HUES64 (cell line): ENCODE measurements around the gene PPP2R2B.
A peak's percentile ranks its signal among the peaks of the same experiment; 100 is the strongest.

Experiments used
- H3K27ac ChIP-seq: 2 replicates; pipeline ENCODE4 v1.7.0; 2013; ENCODE audit warnings: low read depth, low read length, inconsistent platforms
- H3K27me3 ChIP-seq: 2 replicates; pipeline ENCODE4 v1.6.1; 2013; ENCODE audit warnings: mild to moderate bottlenecking, low read length; ENCODE audit not compliant: insufficient read depth
- H3K36me3 ChIP-seq: 2 replicates; pipeline ENCODE4 v1.6.1; 2013; ENCODE audit warnings: mild to moderate bottlenecking, low read length; ENCODE audit not compliant: insufficient read depth
- H3K4me1 ChIP-seq: 2 replicates; pipeline ENCODE4 v1.6.1; 2013; ENCODE audit warnings: mild to moderate bottlenecking, low read length, moderate library complexity; ENCODE audit not compliant: insufficient read depth
- H3K4me3 ChIP-seq: 2 replicates; pipeline ENCODE4 v1.5.1; 2013; ENCODE audit warnings: mild to moderate bottlenecking, low read length, moderate library complexity
- H3K9ac ChIP-seq: 2 replicates; pipeline ENCODE4 v1.6.1; 2013; ENCODE audit warnings: mild to moderate bottlenecking, low read depth, low read length
- H3K9me3 ChIP-seq: 2 replicates; pipeline ENCODE4 v1.6.1; 2013; ENCODE audit warnings: low read depth, low read length; ENCODE audit not compliant: insufficient read depth
- WGBS: fragments of 150-250, 120-280 bp; methylation state at CpG from one replicate; pipeline ENCODE4 v1.1.7; 2013; ENCODE audit warnings: missing lambda C conversion rate; 5-methylcytosine and 5-hydroxymethylcytosine counted together

PPP2R2B gene

GRCh38 chr5:146821732-146822131 lies 56.8 kb downstream of the PPP2R2B start:
- no peak overlapping the region for H3K27ac ChIP-seq
- no peak overlapping the region for H3K9ac ChIP-seq
- 94% methylated on average over 3 of the region's 3 CpGs for WGBS
- H3K27me3 ChIP-seq, result no peaks in the 10 kb centered on the region
- H3K36me3 ChIP-seq, result no peaks in the 10 kb centered on the region
- H3K4me3 ChIP-seq, result no peak overlapping the region
- no peaks in the 10 kb centered on the region for H3K9me3 ChIP-seq
- H3K4me1 ChIP-seq, result peaks cover 16% of the 10 kb centered on the region

DNA sequence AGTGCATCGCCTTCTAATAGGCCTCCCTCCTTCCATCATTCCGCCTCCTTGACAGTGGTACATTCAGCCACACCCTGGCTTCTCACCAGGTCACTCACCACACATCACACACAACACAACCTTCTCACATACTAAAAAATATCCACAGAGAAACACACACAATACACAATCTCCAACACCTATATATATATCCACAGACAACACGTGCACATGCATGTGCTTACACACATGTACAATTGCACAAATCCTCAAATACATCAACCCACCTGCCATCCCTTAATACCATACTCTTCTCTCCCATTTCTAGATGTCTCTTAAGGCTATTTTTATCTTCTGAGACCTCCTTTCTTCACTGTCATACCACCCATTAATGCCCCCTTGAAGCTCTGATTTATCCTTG lies 57.6 kb downstream of the PPP2R2B start:
- H3K4me1 ChIP-seq, result peaks cover 23% of the 10 kb centered on the region
- no peak overlapping the region for H3K4me3 ChIP-seq
- no peak overlapping the region for H3K27ac ChIP-seq
- no peaks in the 10 kb centered on the region for H3K27me3 ChIP-seq
- H3K9ac ChIP-seq, result no peak overlapping the region
- WGBS, result 94% methylated on average over 3 of the region's 3 CpGs
- no peaks in the 10 kb centered on the region for H3K9me3 ChIP-seq
- no peaks in the 10 kb centered on the region for H3K36me3 ChIP-seq

- Histone ChIP-seq H3K36me3 (no peaks in the 10 kb centered on the region), H3K27me3 (no peaks in the 10 kb centered on the region), H3K4me1 (peaks cover 43% of the 10 kb centered on the region), H3K27ac (peak overlapping the region; percentile 39; the same call in 1 of the 2 replicates), H3K9me3 (no peaks in the 10 kb centered on the region), H3K9ac (no peak overlapping the region), H3K4me3 (no peak overlapping the region)
- WGBS, result 94% methylated on average over 2 of the region's 2 CpGs
Measured at GRCh38 chr5:146818822-146819221, 59.7 kb downstream of the PPP2R2B start.

DNA sequence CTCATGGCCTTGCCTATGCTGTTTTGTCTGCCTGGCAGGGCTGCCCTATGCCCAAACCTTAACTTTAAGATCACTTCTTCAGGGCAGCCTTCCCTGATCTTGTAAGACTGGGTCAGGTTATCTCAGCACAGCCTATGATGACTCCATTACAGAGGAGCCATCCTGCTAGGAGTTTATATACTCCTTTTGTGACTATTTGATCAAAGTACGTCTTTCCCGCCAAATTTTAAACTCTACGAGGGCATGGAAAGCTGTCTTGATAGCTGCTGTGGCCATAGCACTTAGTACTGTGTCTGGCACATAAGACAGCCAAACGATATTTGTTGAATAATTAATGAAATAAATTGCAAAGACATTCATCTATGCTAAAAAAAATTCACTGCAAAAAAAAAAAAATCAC lies 60.6 kb downstream of the PPP2R2B start:
- no peak overlapping the region for H3K9ac ChIP-seq
- H3K27me3 ChIP-seq, result no peaks in the 10 kb centered on the region
- 95% methylated on average over 3 of the region's 4 CpGs for WGBS
- H3K4me1 ChIP-seq, result peaks cover 46% of the 10 kb centered on the region
- no peaks in the 10 kb centered on the region for H3K36me3 ChIP-seq
- no peak overlapping the region for H3K4me3 ChIP-seq
- H3K27ac ChIP-seq, result no peak overlapping the region
- H3K9me3 ChIP-seq, result no peaks in the 10 kb centered on the region

DNA sequence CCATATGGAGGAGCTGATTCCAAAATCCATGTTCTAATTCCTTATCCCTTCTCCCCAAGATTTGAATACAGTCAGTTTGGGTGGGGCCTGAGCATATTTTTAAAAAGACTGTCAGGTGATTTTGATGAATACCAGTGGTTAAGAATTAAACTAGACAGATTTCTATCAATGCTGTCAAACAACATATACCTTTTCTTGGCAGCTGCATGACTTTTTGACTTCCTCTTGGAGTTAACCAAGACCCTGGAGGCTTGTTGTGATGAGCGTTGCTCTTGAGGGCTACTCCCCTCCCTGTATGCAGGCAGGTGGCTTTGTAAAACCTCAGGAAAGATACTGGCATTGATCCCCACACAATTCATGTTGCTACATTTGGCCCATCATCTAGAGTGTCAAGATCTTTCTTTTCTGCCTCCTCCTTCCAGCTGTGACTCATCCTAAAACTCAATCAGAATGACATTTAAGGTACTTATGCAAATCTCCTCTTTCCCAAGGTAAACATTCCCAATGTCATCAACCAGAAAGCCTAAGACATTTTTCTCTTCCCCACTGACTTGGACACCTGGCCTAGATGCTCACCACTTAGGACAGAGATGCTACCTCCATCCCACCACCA lies 61.7 kb downstream of the PPP2R2B start:
- H3K9me3 ChIP-seq, result no peaks in the 10 kb centered on the region
- no peaks in the 10 kb centered on the region for H3K27me3 ChIP-seq
- peak overlapping the region; percentile 72 for H3K27ac ChIP-seq
- no peaks in the 10 kb centered on the region for H3K36me3 ChIP-seq
- H3K9ac ChIP-seq, result no peak overlapping the region
- peaks cover 46% of the 10 kb centered on the region for H3K4me1 ChIP-seq
- H3K4me3 ChIP-seq, result no peak overlapping the region
- WGBS, result 32% methylated on average over 1 of the region's 1 CpG

- Histone ChIP-seq H3K9ac (no peak overlapping the region), H3K27ac (no peak overlapping the region), H3K9me3 (no peaks in the 10 kb centered on the region), H3K36me3 (no peaks in the 10 kb centered on the region), H3K4me1 (peaks cover 46% of the 10 kb centered on the region), H3K4me3 (no peak overlapping the region), H3K27me3 (no peaks in the 10 kb centered on the region)
- 51% methylated on average over 3 of the region's 3 CpGs for WGBS
Measured at GRCh38 chr5:146815411-146815810, 63.1 kb downstream of the PPP2R2B start.

GRCh38 chr5:146813346-146814157 lies 65.0 kb downstream of the PPP2R2B start:
- WGBS, result 85% methylated on average over 10 of the region's 10 CpGs

GRCh38 chr5:146805081-146805480 lies 73.5 kb downstream of the PPP2R2B start:
- H3K36me3 ChIP-seq, result no peaks in the 10 kb centered on the region
- H3K27ac ChIP-seq, result no peak overlapping the region
- peaks cover 56% of the 10 kb centered on the region for H3K4me1 ChIP-seq
- H3K27me3 ChIP-seq, result no peaks in the 10 kb centered on the region
- H3K4me3 ChIP-seq, result no peak overlapping the region
- no peak overlapping the region for H3K9ac ChIP-seq
- no peaks in the 10 kb centered on the region for H3K9me3 ChIP-seq
- WGBS, result 41% methylated on average over 1 of the region's 1 CpG

More at GRCh38 chr5:146813346-146814157, 65.0 kb downstream of the PPP2R2B start:
- no peak overlapping the region for H3K9ac ChIP-seq
- H3K36me3 ChIP-seq, result no peaks in the 10 kb centered on the region
- H3K27me3 ChIP-seq, result no peaks in the 10 kb centered on the region
- H3K4me1 ChIP-seq, result peaks cover 50% of the 10 kb centered on the region
- H3K27ac ChIP-seq, result no peak overlapping the region
- no peak overlapping the region for H3K4me3 ChIP-seq
- H3K9me3 ChIP-seq, result no peaks in the 10 kb centered on the region

DNA sequence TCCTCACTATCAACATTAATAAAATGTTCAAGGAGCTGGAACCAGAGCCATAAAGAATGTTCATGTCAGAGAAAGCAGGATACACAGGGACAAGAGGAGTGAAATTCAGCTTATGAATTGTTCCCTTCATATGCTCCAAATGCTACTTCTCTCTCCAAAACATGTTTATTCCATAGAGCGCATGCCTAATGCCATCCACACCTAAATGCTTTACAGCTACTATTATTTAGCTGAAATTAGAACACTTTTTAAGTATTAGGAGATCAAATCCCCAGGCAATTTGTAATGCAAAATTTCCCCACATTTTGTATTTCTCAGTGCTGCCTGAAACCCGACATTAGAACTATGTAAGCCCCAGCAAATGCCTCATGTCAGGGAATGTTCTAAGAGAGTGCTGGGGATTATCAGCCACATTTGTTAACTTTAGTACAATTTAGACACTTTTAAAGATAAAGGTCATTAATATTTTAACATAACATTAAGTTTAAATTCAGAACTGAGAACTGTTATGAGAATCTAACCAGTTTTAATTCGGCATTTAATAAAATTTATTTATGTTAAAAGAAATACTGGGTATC lies 75.5 kb downstream of the PPP2R2B start:
- H3K36me3 ChIP-seq, result no peaks in the 10 kb centered on the region
- H3K27me3 ChIP-seq, result no peaks in the 10 kb centered on the region
- no peak overlapping the region for H3K9ac ChIP-seq
- 83% methylated on average over 2 of the region's 3 CpGs for WGBS
- H3K4me1 ChIP-seq, result peaks cover 64% of the 10 kb centered on the region
- H3K4me3 ChIP-seq, result no peak overlapping the region
- no peaks in the 10 kb centered on the region for H3K9me3 ChIP-seq
- no peak overlapping the region for H3K27ac ChIP-seq

DNA sequence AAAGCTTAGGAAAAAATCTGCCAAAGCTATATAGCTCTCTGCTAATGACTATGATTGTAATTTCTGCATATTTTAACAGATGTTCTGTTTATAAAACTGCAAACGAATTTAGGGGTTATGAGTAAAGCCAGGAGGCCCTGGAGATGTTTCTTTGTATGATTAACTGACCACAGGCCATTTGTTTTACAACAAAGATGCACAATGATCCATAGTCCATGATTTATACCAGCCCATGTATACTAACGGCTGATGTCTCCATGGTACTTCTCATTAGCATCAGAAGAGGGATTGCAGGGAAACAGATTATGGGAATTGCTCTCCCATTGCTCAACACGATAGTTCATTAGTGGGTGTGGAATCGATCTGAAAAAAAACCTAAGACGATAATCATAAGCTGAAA lies 78.9 kb downstream of the PPP2R2B start:
- Histone ChIP-seq H3K9ac (no peak overlapping the region), H3K36me3 (no peaks in the 10 kb centered on the region), H3K27ac (no peak overlapping the region), H3K4me3 (no peak overlapping the region), H3K27me3 (no peaks in the 10 kb centered on the region), H3K4me1 (peaks cover 72% of the 10 kb centered on the region), H3K9me3 (no peaks in the 10 kb centered on the region)
- WGBS, result 93% methylated on average over 3 of the region's 5 CpGs

GRCh38 chr5:146799231-146799630 lies 79.3 kb downstream of the PPP2R2B start:
- 97% methylated on average over 1 of the region's 1 CpG for WGBS
- H3K4me3 ChIP-seq, result no peak overlapping the region
- H3K27ac ChIP-seq, result no peak overlapping the region
- H3K36me3 ChIP-seq, result no peaks in the 10 kb centered on the region
- no peaks in the 10 kb centered on the region for H3K9me3 ChIP-seq
- H3K4me1 ChIP-seq, result peaks cover 69% of the 10 kb centered on the region
- no peaks in the 10 kb centered on the region for H3K27me3 ChIP-seq
- no peak overlapping the region for H3K9ac ChIP-seq
